Measurements from ENCODE around the gene NEXN.

NEXN gene

DNA sequence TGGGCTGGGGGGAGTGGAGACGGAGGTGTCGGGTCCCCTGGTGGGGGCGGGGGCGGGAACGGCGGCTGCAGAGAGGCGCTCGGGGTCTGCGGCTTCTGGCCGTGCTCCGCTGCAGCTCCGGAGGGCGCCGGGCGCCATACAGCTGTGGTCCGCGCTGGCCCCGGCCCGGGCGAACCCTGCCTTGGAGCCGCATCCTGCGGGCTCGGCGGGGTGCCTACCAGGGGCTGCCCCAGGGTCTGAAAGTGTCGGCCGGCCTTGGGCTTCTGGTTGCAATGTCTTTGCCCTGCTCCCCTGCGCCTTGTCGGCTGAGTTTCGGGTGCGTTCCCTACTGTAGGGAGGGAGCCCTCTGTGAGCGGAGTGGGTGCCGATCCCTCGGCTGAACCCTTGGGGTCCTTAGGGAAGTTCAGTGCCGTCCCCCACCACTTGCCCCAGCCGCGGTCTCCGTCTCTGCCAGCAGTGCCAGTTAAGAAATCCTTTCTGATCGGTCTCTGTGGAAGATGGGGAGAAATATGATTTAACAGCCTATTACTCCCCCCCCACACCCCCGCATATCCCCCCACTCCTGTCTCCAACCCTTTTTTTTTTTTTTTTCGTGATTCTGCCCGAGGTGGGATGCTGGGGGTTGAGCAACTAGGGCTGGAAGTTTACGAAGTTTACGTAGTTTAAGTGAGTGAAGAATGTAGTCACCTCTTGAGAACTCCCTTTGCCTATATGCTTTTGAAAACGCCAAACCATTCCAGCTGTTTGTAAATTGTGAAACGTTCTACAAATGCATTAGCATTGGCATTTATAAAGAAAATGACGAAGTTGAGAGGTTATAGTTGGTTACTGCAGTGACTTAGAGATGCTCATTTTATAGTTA lies 588 bp downstream of the NEXN start:
- TF ChIP-seq, protein P1, sequence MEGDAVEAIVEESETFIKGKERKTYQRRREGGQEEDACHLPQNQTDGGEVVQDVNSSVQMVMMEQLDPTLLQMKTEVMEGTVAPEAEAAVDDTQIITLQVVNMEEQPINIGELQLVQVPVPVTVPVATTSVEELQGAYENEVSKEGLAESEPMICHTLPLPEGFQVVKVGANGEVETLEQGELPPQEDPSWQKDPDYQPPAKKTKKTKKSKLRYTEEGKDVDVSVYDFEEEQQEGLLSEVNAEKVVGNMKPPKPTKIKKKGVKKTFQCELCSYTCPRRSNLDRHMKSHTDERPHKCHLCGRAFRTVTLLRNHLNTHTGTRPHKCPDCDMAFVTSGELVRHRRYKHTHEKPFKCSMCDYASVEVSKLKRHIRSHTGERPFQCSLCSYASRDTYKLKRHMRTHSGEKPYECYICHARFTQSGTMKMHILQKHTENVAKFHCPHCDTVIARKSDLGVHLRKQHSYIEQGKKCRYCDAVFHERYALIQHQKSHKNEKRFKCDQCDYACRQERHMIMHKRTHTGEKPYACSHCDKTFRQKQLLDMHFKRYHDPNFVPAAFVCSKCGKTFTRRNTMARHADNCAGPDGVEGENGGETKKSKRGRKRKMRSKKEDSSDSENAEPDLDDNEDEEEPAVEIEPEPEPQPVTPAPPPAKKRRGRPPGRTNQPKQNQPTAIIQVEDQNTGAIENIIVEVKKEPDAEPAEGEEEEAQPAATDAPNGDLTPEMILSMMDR (IDR thresholded peaks at IDR 0.05) = no peak

DNA sequence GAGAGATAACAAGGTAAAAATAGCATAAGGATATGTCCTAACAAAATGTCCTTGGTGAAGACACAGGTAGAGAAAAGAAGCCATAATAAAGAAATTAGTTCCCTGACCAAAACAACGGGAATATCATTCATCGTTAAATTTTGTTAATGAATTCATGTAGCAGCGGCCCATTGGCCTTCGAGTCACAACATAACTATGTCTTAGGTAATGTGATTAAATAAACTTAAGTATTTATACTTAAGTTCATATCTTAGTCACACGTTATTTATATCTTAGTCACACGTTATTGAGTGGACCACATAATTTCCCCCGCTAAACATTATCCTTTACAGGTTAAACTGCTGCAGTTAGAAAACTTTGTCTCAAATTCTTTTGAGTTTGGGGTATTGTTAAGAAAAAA lies 1.2 kb downstream of the NEXN start:
- TF ChIP-seq, protein P1 (IDR thresholded peaks at IDR 0.05) = no peak

DNA sequence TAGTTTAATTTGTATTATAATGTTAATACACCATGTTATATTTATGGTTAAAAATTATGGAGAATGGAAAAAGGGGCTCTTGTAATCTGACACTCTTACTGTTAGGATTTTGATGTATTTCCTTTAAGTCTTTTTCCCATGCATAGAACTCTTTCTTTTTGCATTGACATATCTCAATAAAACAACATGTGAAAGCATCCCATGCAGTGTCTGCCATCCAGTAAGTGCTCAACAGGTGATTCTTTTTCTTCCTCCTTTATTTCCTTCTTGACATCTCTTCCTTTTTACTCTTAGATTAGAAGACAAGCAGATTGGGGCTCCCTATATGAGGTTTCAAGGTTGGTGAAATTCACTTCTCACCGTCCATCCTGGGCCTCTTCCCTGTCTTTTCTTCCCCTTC lies 2.8 kb downstream of the NEXN start:
- TF ChIP-seq, protein P1 (IDR thresholded peaks at IDR 0.05) = no peak

DNA sequence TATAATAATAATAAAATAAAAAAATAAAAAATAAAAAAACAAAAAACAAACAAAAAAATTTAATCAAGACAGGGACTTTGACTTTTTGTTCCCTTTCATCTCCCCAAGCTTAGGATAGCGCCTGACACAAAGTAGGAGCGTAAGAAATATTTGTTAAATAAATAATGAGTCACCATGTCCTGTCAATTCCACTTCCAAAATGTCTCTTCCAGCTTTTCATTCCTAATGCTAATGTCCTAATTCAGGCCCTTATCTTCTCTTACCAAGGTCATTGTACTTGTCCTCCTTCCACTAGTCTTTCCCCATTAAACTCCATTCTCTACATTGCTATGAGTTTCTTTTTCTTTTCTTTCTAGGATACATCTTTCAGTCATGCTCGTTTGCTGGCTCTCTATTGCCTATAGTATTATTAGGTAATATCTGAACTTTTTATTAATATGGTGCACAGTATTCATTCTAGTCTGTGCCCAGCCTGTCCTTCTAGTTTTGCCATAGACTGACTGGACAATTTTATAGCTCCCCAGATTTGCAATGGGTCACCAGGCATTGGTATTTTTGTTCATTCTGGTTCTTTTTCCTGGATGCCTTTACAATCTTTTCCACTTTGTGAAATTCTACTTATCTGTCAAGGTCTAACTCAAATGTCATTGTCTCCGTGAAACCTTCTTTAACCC lies 11.4 kb downstream of the NEXN start:
- TF ChIP-seq, protein P1 (IDR thresholded peaks at IDR 0.05) = no peak

DNA sequence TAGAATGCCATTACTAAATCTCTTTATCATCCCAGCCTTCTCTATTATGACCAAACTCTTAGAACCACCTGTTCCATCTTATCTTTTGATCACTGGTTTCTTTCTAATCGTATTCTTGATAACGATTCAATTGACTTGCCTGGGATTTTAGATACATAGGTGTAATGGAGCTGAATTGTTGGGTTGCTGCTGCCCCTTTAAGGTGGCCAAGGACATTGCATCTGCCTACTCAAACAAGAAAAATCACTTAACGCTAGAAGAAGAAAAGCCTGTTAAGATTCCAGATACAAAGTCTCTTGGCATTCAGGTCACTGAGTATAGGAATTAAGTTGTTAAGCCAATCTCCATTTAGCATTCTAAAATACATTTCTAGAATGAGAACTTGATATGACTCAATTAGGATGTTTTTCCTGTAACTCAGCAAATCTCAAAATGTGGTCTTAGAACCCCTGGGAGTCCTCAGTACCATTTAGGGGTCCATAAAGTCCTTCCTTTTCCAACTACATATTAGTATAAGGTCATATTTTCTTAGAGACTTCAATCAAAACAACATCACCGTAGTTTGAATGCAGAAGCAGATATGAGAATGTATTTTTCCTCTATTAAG lies 12.4 kb downstream of the NEXN start:
- TF ChIP-seq, protein P1 (IDR thresholded peaks at IDR 0.05) = peak; percentile 90

DNA sequence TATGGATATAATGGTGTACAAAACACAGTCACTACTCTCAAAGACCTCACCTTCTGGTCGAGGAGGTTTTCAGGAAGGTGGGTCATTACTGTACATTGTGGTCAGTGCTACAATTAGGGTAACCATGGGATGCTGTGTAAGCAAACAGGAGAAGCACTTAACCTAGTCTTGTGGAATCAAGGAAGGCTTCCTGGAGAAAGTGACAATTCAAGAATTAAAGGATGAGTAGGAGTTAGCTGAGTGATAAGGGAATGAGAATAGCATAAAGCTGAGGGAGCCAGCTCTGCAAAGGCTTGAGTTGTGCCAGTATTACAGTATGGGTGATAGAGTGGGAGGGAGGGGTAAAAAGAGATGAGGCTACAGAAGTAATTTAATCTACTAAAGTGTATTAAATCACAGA lies 17.2 kb downstream of the NEXN start:
- TF ChIP-seq, protein P1 (IDR thresholded peaks at IDR 0.05) = no peak

DNA sequence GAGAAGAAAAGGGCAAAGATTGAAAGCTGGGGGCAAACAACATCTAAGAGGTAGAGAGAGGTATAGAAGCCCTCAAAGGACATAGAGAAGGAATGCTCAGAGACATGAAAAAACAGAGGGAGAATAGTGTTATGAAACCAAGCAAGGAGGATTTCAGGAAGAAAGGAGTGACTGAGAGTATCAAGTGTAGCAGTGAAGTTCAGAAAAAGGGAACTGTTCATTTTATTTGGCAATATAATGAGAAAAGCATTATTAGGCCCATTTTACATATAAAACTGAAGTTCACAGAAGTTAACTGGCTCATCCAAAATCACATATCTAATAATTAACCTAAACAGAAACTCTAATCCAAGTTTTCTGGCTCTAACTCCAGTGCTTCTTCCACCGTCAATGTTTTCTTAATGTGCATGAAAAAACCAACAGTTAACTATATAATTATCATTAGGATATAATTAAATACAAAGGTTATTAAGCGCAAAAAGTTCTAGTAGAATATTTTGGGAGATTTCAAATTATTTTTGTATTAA lies 17.7 kb downstream of the NEXN start:
- TF ChIP-seq, protein P1 (IDR thresholded peaks at IDR 0.05) = no peak

Measured in LNCAP (cell line).